ENCODE results near the gene PPP1CA. TPM values are rescaled to one million over a fixed set of nuclear protein-coding genes. Genes with fewer than 3 reads are reported as not detected.
"Not testable (repeated sequence)": the region's sequence is repeated elsewhere in the genome, so short reads cannot be mapped to it uniquely, and the experiment has no call there.

The PPP1CA gene
- total RNA-seq, 5 donors from 2014 or later (not counting 1 experiment from before 2014, with no cell fraction given), result 118 to 198 (median 186) TPM

GRCh38 chr11:67406420-67406968 lies 4.8 kb upstream of the PPP1CA start:
- Histone ChIP-seq H3K4me1 (ENCODE audit: control insufficient read depth in 1 of 2, extremely low read depth in 1 of 2, insufficient read depth in 2 of 2, low read length in 2 of 2) (peaks cover 52 to 92% of the 10 kb centered on the region in 2 experiments), H3K9me3 (no peaks in the 10 kb centered on the region), H3K27me3 (replicated peaks in 1 of 2; ENCODE audit: control insufficient read depth in 2 of 2, extremely low read depth in 1 of 2, insufficient read depth in 2 of 2, low read length in 1 of 2) (no peaks in the 10 kb centered on the region), H3K4me3 (ENCODE audit: control insufficient read depth in 1 of 2, extremely low read depth in 1 of 2, low read length in 1 of 2) (peak overlapping the region; percentile 98 to 100), H3K36me3 (ENCODE audit: control insufficient read depth in 2 of 2, extremely low read depth in 1 of 2, insufficient read depth in 1 of 2, low read length in 1 of 2) (peaks cover 10 to 44% of the 10 kb centered on the region in 2 donors), H3K27ac (ENCODE audit: low read length) (peak overlapping the region; percentile 74)
- no peak for DNase-seq
- CTCF ChIA-PET, result no interaction called here
- no peaks in the 10 kb centered on the region for H3K9me3 Mint-ChIP-seq
- ATAC-seq (replicated peaks in 1 of 4), result no peak
- peaks cover 72 to 84% (median 79%) of the 10 kb centered on the region in 3 donors for H3K4me1 Mint-ChIP-seq
- peaks cover 15% of the 10 kb centered on the region for H3K36me3 Mint-ChIP-seq
- POLR2A ChIA-PET, result interaction anchor here in 1 of 2 donors (0.7 kb wide), 1 partner anchor 1888 kb away, joined by 4 read pairs; no protein-coding TSS in a partner anchor
- whole genome bisulfite sequencing (ENCODE audit: insufficient coverage), result 26% methylated on average over 14 of the region's 18 CpGs
- H3K27ac Mint-ChIP-seq, result peak overlapping the region; percentile 96
- no peaks in the 10 kb centered on the region for H3K27me3 Mint-ChIP-seq
- H3K4me3 Mint-ChIP-seq, result peak overlapping the region; percentile 92 to 97 (median 96)

- 47% methylated on average over 6 of the region's 9 CpGs for WGBS (ENCODE audit: insufficient coverage)
- Mint-ChIP-seq H3K4me1 (peaks cover 65 to 78% (median 72%) of the 10 kb centered on the region in 3 donors), H3K27me3 (no peaks in the 10 kb centered on the region), H3K36me3 (peaks cover 15% of the 10 kb centered on the region), H3K9me3 (no peaks in the 10 kb centered on the region), H3K4me3 (peak overlapping the region; percentile 92 to 97 (median 96)), H3K27ac (peak overlapping the region; percentile 96)
- ChIA-PET CTCF (no interaction called here), POLR2A (no interaction called here)
- Histone ChIP-seq H3K36me3 (ENCODE audit: control insufficient read depth in 2 of 2, extremely low read depth in 1 of 2, insufficient read depth in 1 of 2, low read length in 1 of 2) (peaks cover 10 to 44% of the 10 kb centered on the region in 2 donors), H3K4me1 (ENCODE audit: control insufficient read depth in 1 of 2, extremely low read depth in 1 of 2, insufficient read depth in 2 of 2, low read length in 2 of 2) (peaks cover 45 to 88% of the 10 kb centered on the region in 2 experiments), H3K4me3 (ENCODE audit: control insufficient read depth in 1 of 2, extremely low read depth in 1 of 2, low read length in 1 of 2) (peak overlapping the region; percentile 98 to 100), H3K27ac (ENCODE audit: low read length) (peak overlapping the region; percentile 74), H3K27me3 (replicated peaks in 1 of 2; ENCODE audit: control insufficient read depth in 2 of 2, extremely low read depth in 1 of 2, insufficient read depth in 2 of 2, low read length in 1 of 2) (no peaks in the 10 kb centered on the region), H3K9me3 (no peaks in the 10 kb centered on the region)
- no peak for ATAC-seq (replicated peaks in 1 of 4)
- no peak for DNase-seq
These were observed 4.2 kb upstream of the PPP1CA start for GRCh38 chr11:67405688-67406339.

GRCh38 chr11:67405196-67405567 lies 3.5 kb upstream of the PPP1CA start:
- Histone ChIP-seq H3K36me3 (ENCODE audit: control insufficient read depth in 2 of 2, extremely low read depth in 1 of 2, insufficient read depth in 1 of 2, low read length in 1 of 2) (peaks cover 10 to 44% of the 10 kb centered on the region in 2 donors), H3K4me3 (ENCODE audit: control insufficient read depth in 1 of 2, extremely low read depth in 1 of 2, low read length in 1 of 2) (peak overlapping the region; percentile 98 to 100), H3K4me1 (ENCODE audit: control insufficient read depth in 1 of 2, extremely low read depth in 1 of 2, insufficient read depth in 2 of 2, low read length in 2 of 2) (peaks cover 43 to 88% of the 10 kb centered on the region in 2 experiments), H3K27me3 (replicated peaks in 1 of 2; ENCODE audit: control insufficient read depth in 2 of 2, extremely low read depth in 1 of 2, insufficient read depth in 2 of 2, low read length in 1 of 2) (no peaks in the 10 kb centered on the region), H3K9me3 (no peaks in the 10 kb centered on the region), H3K27ac (ENCODE audit: low read length) (peak overlapping the region; percentile 74)
- H3K27ac Mint-ChIP-seq, result peak overlapping the region; percentile 96
- H3K9me3 Mint-ChIP-seq, result no peaks in the 10 kb centered on the region
- POLR2A ChIA-PET, result interaction anchor here in 1 of 2 donors (0.5 kb wide), 1 partner anchor 39 kb away, joined by 9 read pairs; no protein-coding TSS in a partner anchor
- ATAC-seq (replicated peaks in 1 of 4) (no peak), DNase-seq (peak in 4 of 35 experiments; percentile 29 to 53 (median 39))
- 3% methylated on average over 3 of the region's 6 CpGs for WGBS (ENCODE audit: insufficient coverage)
- H3K36me3 Mint-ChIP-seq, result peaks cover 20% of the 10 kb centered on the region
- peaks cover 65 to 78% (median 71%) of the 10 kb centered on the region in 3 donors for H3K4me1 Mint-ChIP-seq
- no peaks in the 10 kb centered on the region for H3K27me3 Mint-ChIP-seq
- CTCF ChIA-PET, result no interaction called here
- peak overlapping the region; percentile 92 to 97 (median 96) for H3K4me3 Mint-ChIP-seq

GRCh38 chr11:67404515-67405195 lies 3.0 kb upstream of the PPP1CA start:
- Histone ChIP-seq H3K9me3 (no peaks in the 10 kb centered on the region), H3K27me3 (replicated peaks in 1 of 2; ENCODE audit: control insufficient read depth in 2 of 2, extremely low read depth in 1 of 2, insufficient read depth in 2 of 2, low read length in 1 of 2) (no peaks in the 10 kb centered on the region), H3K4me3 (ENCODE audit: control insufficient read depth in 1 of 2, extremely low read depth in 1 of 2, low read length in 1 of 2) (peak overlapping the region; percentile 98 to 100), H3K36me3 (ENCODE audit: control insufficient read depth in 2 of 2, extremely low read depth in 1 of 2, insufficient read depth in 1 of 2, low read length in 1 of 2) (peaks cover 9 to 42% of the 10 kb centered on the region in 2 donors), H3K4me1 (ENCODE audit: control insufficient read depth in 1 of 2, extremely low read depth in 1 of 2, insufficient read depth in 2 of 2, low read length in 2 of 2) (peaks cover 38 to 88% of the 10 kb centered on the region in 2 experiments), H3K27ac (ENCODE audit: low read length) (peak overlapping the region; percentile 74)
- DNase-seq (peak in 11 of 35 experiments; percentile 31 to 67 (median 47)), ATAC-seq (replicated peaks in 1 of 4) (peak in 2 of 4 experiments; percentile 5 to 6)
- Mint-ChIP-seq H3K4me1 (peaks cover 61 to 77% (median 68%) of the 10 kb centered on the region in 3 donors), H3K27me3 (no peaks in the 10 kb centered on the region), H3K36me3 (peaks cover 21% of the 10 kb centered on the region), H3K4me3 (peak overlapping the region; percentile 92 to 97 (median 96)), H3K9me3 (no peaks in the 10 kb centered on the region), H3K27ac (peak overlapping the region; percentile 96)
- 0% methylated on average over 6 of the region's 13 CpGs for WGBS (ENCODE audit: insufficient coverage)
- ChIA-PET POLR2A (interaction anchor here in 1 of 2 donors (0.5 kb wide), 1 partner anchor 39 kb away, joined by 9 read pairs; no protein-coding TSS in a partner anchor), CTCF (no interaction called here)

- H3K36me3 Mint-ChIP-seq, result peaks cover 21% of the 10 kb centered on the region
- ChIA-PET CTCF (interaction anchor here in 1 of 2 donors (0.6 kb wide), 1 partner anchor 19 kb away, joined by 5 read pairs; no protein-coding TSS in a partner anchor), POLR2A (interaction anchor here (0.6 to 1.7 kb wide), 4 partner anchors 11 to 115 kb away, joined by 3 to 10 read pairs (median 4); partner anchors contain the start of gene PTPRCAP (in 1 of the 2))
- H3K4me1 Mint-ChIP-seq, result peaks cover 63 to 76% (median 67%) of the 10 kb centered on the region in 3 donors
- H3K4me3 Mint-ChIP-seq, result peak overlapping the region; percentile 92 to 97 (median 96)
- not testable (repeated sequence) for H3K9me3 Mint-ChIP-seq; ATAC-seq (replicated peaks in 1 of 4); H3K9me3 ChIP-seq; DNase-seq; H3K27me3 ChIP-seq (replicated peaks in 1 of 2; ENCODE audit: control insufficient read depth in 2 of 2, extremely low read depth in 1 of 2, insufficient read depth in 2 of 2, low read length in 1 of 2); H3K27me3 Mint-ChIP-seq
- peaks cover 12 to 54% of the 10 kb centered on the region in 2 donors for H3K36me3 ChIP-seq (ENCODE audit: control insufficient read depth in 2 of 2, extremely low read depth in 1 of 2, insufficient read depth in 1 of 2, low read length in 1 of 2)
- peaks cover 26 to 88% of the 10 kb centered on the region in 2 experiments for H3K4me1 ChIP-seq (ENCODE audit: control insufficient read depth in 1 of 2, extremely low read depth in 1 of 2, insufficient read depth in 2 of 2, low read length in 2 of 2)
- 74% methylated on average over 6 of the region's 9 CpGs for WGBS (ENCODE audit: insufficient coverage)
- H3K27ac Mint-ChIP-seq, result peak overlapping the region; percentile 96
- peak overlapping the region; percentile 98 to 100 for H3K4me3 ChIP-seq (ENCODE audit: control insufficient read depth in 1 of 2, extremely low read depth in 1 of 2, low read length in 1 of 2)
- H3K27ac ChIP-seq (ENCODE audit: low read length), result peak overlapping the region; percentile 74
These were observed 1.4 kb upstream of the PPP1CA start for GRCh38 chr11:67403085-67403484.
